GM19438 (cell line): ENCODE data around the gene CNIH4.
"Not testable (repeated sequence)": the region's sequence is repeated elsewhere in the genome, so short reads cannot be mapped to it uniquely, and the experiment has no call there.

Experiments used
- ATAC-seq: cut with Tn5 transposase; IDR thresholded peaks from one replicate; pipeline ENCODE4 v1.9.1; 2021; ENCODE audit warnings: low read depth; ENCODE audit not compliant: unreplicated experiment

CNIH4 gene

DNA sequence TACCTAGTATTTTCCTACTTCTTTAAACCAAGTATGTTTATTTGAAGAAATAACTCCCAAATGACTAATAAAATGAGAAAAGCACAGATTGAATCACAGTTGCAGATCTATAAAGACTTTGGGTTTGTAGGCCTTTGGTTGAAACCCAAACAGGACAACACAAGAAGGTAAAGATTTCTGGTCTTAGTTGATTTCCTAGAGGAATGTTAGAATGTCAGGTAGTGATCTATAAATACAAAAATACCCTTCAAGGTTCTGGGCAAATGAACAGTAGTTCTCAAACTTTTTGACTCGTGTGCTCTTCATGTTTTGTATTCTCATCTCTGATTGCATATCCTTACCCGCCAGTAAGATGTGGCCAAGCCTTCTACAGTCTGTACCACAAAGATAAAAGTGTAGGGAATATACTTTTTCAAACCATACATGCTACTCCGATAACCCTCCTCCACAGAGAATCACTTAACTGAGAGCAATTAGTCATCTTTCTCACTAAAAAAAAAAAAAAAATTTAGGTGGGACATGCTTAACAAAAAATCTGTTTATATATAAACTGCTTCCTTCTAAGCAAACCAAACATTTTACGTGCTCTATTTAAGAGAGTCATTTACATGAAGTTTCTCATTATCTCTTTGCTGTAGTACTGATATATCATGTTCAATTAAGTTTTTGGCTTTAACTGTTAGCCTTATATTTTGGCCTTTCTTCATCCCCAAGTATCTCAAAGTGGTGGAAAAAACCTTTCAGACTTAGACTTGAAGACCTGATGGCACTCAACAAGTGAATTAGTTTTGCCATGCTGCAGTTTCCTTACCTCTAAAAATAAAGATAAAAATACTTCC lies 36.0 kb downstream of the CNIH4 start:
- no peak for ATAC-seq

DNA sequence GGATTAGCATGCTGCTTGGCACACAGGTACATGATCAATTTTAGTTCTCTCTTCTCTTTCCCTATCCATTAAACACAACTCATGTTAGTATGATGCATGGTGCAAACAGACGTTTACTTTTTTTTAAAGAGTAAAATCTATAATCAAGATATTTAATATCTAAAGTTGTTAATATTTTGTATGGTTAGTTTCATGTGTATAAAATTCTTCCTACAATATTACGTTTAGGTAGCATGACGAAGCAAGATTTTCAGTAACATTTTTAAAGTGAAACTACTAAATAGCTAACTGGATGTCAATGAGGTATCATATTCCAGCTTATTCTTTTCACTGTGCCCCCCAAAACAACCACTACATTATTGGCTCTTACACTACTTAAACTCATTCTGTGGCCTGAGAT lies 36.6 kb downstream of the CNIH4 start:
- no peak for ATAC-seq

- no peak for ATAC-seq
These were observed 43.2 kb downstream of the CNIH4 start for GRCh38 chr1:224399887-224400286.

- no peak for ATAC-seq
These were observed 45.9 kb downstream of the CNIH4 start for GRCh38 chr1:224402472-224403036.

DNA sequence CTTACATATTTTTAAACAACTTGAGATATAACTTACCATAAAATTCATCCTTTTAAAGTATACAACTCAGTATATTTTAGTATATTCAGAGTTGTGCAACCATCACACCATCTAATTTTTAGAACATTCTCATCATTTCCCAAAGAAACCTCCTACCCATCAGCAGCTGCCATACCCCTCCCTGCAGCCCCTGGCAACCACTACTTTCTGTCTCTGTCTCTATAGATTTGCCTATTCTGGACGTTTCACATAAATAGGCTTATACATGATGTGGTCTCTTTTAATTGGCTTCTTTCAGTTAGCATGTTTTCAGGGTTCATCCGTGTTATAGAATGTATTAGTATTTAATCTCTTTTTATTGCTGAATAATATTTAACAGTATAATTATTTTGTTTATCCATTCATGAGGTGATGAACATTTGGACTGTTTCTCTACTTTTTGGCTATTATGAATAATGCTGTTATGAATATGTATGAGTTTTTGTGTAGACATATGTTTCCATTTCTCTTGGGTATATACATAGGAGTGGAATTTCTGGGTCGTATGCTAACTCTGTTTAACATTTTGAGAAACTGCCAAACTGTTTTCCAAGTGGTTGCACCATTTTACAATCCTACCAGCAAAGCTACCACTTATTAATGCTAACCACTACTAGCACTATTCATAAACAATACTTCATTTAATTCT lies 48.4 kb downstream of the CNIH4 start:
- ATAC-seq: no peak

DNA sequence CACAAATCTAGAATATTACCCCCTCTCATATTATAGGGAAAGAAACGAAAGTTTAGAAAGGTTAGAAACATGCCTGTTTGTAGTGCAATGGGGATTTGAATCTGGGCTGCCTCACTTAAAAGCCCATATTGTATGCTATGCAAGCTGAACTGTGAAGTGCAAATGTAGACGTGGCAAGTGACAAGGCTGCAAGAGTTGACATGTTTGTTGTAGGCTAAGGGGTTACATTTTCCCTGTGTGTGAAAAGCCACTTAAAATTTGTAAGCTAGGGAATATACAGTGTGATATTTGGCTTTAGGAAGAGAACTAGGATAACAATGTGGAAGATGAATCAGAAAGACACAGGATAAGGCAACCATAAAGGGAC lies 48.9 kb downstream of the CNIH4 start:
- ATAC-seq: no peak

DNA sequence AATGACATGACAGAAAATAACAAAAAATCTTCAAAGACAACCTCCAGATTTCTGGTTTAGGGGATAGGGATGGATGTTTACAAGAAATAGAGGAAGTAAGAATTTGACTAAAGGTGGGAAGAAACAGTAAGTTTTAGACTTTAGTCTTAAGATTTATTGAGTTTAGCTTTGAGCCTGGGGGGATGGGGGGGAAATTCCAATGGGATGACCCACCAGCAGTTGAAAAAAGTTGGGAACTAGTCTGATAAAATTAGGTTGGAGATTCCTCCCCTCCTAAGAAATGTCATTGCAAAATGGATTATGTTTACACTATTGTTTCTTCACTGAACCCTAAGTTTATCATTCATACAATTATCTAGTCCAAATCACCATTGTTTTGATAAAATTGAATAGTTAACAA lies 49.5 kb downstream of the CNIH4 start:
- ATAC-seq: no peak

DNA sequence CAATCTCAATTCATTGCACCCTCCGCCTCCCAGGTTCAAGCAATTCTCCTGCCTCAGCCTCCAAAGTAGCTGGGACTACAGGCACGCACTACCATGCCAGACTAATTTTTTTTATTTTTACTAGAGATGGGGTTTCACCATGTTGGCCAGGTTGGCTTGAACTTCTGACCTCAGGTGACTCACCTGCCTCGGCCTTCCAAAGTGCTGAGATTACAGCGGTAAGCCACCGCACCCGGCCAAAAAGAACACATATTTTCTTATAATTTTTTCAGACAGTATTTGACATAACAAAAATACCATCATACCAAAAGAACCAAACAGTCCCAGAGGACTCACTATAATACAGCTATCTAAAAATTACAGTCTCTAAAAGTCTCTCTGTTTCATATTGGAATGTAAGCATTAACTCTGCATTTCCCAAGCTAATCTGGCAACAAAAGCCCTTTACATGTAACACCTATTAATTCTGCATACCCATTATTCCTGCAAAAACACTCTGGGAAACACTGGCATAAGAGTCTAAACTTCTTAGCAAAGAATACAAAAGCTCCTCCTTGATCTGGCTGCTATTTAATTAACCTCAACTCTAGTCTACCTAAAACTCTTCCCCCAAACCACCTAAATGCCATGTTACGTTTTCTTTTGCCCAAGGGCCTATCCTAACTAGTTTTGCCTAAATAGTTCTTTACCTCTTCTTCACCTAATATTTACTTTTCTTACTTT lies 51.1 kb downstream of the CNIH4 start:
- ATAC-seq: no peak

DNA sequence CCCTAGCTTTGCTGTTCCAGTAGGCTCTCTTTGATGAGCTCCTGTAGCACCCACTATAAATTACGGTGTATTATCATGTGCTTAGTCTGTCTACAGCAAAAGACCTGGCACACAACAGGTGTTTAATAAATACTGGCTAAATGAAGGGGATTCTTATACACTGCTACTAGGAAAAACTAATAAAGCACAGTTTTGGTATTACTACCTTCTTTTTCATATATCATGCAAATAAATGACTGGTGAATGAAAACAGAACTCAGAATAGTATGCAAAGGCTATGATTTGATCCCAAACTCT lies 51.6 kb downstream of the CNIH4 start:
- ATAC-seq: no peak

DNA sequence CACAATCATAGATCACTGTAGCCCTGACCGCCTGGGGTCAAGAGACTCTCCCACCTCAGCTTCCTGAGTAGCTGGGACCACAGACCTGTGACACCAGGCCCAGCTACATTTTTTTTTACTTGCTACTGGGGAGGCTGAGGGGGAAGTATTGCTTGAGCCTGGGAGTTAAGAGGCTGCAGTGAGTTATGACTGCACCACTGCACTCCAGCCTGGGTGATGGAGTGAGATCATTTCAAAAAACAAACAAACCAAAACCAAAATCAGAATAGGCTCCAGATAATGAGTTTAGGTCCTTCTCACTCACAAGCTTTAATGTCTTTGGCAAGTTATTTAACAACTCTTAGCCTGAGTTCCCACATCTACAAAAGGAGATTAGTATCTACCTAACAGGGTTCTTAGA lies 55.1 kb downstream of the CNIH4 start:
- no peak for ATAC-seq

- no peak for ATAC-seq
These were observed 63.4 kb downstream of the CNIH4 start for GRCh38 chr1:224420106-224420505.

DNA sequence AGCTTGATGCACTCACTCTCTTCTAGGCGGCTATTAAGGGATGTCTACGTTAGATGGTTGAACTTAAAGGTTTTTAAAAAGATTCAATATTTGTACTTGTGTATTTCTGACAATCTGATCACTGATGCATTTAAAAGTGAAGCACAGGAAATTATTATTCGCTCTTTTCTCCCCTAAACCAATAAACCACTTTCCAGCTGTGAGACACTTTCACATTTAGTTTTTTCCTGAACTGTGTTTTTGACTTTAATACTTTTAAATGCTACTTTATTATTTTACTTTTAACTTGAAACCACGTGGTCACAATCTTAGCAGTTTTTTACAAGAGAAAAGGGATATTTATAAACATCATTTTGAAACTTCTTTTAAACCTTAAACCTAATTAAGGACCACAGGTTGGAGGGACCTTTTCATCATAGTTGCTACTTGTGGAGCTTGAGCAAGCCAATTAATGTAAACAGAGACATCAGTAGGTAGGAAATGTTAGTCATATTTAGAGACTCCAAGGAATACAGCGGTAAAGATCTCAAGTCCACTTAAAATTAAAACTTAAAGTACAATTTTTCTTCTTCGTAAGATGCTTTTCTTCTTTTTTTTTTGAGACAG lies 68.7 kb downstream of the CNIH4 start:
- no peak for ATAC-seq

DNA sequence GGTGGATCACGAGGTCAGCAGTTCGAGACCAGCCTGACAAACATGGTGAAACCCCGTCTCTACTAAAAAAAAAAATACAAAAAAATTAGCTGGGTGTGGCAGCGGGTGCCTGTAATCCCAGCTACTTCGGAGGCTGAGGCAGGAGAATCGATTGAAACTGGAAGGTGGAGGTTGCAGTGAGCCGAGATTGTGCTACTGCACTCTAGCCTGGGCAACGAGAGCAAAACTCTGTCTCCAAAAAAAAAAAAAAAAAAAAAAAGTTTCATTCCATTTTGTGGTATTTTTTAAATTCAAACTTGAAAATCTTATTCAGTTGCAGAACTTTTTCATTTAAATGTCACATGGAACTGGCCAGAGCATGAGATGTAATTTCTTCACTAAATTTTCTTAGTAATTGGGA lies 70.2 kb downstream of the CNIH4 start:
- ATAC-seq: not testable (repeated sequence)

DNA sequence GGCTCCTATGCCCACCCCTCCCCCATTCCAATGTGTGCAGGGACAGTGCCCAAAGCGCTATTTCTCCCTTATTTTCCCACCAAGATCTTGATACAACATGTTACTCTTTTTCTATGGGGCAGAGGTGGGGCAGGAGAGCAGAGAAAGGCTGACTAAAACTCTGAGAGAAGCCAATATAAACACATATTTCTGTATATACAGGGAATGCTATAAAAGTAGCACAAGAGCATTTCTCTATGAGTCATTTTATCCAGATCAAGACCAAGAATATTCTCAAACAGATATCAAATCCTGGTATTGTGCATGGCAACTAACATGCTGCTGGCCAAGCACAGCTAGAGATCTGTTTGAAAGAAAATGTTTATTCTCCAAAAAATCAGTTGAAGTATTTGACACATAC lies 70.7 kb downstream of the CNIH4 start:
- ATAC-seq: no peak

DNA sequence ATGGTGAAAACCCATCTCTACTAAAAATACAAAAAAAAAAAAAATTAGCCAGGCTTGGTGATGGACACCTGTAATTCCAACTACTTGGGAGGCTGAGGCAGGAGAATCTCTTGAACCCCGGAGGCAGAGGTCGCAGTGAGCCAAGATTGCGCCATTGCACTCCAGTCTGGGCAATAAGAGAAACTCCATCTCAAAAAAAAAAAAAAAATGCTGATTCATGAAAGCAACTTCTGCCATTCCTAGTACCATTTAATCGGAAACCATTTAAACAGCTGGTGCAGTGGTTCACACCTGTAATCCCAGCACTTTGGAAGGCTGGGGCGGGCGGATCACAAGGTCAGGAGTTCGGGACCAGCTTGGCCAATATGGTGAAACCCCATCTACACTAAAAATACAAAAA lies 72.0 kb downstream of the CNIH4 start:
- ATAC-seq: not testable (repeated sequence)
